ENCODE results near the gene HELZ2.

DNA sequence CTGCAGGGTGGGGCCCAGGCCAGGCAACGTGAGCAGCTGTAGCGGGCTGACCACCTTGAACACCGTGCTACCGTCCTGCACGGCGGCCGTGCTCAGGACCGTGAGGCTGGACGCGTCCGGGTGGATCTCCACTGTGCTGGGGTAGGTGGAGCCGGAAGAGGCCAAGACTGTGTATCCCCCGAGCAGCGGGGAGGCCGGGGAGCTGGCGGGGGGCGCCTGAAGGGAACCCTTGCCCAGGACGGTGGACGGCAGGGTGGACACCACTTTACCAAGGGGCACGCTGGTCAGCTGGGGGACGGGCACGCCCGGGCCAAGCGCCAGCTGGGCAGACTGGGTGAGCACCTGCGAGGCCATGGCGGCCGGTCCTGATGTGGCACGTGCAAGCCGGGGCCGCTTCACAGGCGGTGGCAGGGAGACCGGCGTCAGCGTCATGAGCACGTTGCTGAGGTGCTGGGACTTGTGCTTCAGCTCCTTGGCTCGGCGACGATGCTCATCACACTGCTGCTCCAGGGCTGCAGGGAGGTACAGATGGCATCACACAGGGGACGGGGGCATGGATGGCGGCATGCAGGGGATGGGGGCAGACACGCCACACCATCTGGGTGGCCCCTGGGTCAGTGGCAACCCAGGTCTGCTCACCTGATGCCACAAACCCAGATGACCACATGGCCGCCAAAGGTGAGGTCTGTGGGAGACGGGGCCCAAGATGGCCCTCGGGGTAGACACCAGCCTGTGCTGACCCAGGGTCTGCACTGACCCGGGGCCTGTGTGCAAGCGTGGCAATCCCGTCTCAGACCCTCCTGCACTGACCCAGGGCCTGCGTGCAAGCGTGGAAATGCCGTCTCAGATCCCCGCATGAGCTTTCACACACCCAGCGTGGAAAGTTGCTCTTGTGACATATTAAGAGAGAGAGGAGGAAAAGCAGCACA, 16.4 kb upstream of the HELZ2 start:
- TF ChIP-seq POLR2AphosphoS5 (IDR thresholded peaks at IDR 0.05; ENCODE audit: low read depth) (no peak), GABPA (IDR thresholded peaks at IDR 0.05; ENCODE audit: low read depth) (no peak)
- TF ChIP-seq, protein P1, sequence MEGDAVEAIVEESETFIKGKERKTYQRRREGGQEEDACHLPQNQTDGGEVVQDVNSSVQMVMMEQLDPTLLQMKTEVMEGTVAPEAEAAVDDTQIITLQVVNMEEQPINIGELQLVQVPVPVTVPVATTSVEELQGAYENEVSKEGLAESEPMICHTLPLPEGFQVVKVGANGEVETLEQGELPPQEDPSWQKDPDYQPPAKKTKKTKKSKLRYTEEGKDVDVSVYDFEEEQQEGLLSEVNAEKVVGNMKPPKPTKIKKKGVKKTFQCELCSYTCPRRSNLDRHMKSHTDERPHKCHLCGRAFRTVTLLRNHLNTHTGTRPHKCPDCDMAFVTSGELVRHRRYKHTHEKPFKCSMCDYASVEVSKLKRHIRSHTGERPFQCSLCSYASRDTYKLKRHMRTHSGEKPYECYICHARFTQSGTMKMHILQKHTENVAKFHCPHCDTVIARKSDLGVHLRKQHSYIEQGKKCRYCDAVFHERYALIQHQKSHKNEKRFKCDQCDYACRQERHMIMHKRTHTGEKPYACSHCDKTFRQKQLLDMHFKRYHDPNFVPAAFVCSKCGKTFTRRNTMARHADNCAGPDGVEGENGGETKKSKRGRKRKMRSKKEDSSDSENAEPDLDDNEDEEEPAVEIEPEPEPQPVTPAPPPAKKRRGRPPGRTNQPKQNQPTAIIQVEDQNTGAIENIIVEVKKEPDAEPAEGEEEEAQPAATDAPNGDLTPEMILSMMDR (IDR thresholded peaks at IDR 0.05; ENCODE audit: insufficient read depth, low read length) = no peak
